Retinal pigment epithelial cell (primary cell): ENCODE results near the gene PBX1.

Experiments
- DNase-seq: peaks from one replicate; pipeline ENCODE4 v3.0.0-alpha.2; 2010; ENCODE audit warnings: low read depth
- H3K4me3 ChIP-seq: 2 replicates; pipeline ENCODE4 v1.5.1; 2011; ENCODE audit warnings: mild to moderate bottlenecking, low read length, control low read depth, moderate library complexity
- CTCF ChIP-seq: conservative IDR thresholded peaks from 2 replicates; pipeline ENCODE4 v1.5.1; 2011; ENCODE audit warnings: low read depth, low read length, control low read depth, inconsistent platforms

The PBX1 gene

GRCh38 chr1:164719676-164720439, 160.9 kb downstream of the PBX1 start:
- no peak for TF ChIP-seq CTCF
- DNase-seq, result no peak
- H3K4me3 ChIP-seq, result no peak overlapping the region

- H3K4me3 ChIP-seq, result no peak overlapping the region
- no peak for TF ChIP-seq CTCF
- DNase-seq, result no peak
Measured at GRCh38 chr1:164720440-164721227, 161.7 kb downstream of the PBX1 start.

GRCh38 chr1:164721228-164721496, 162.2 kb downstream of the PBX1 start:
- TF ChIP-seq CTCF, result no peak
- no peak overlapping the region for H3K4me3 ChIP-seq
- no peak for DNase-seq

- H3K4me3 ChIP-seq, result no peak overlapping the region
- no peak for TF ChIP-seq CTCF
Measured at GRCh38 chr1:164723296-164723798, 164.4 kb downstream of the PBX1 start.

GRCh38 chr1:164725401-164725800, 166.4 kb downstream of the PBX1 start:
- H3K4me3 ChIP-seq, result no peak overlapping the region
- DNase-seq, result no peak
- no peak for TF ChIP-seq CTCF

More at GRCh38 chr1:164723296-164723798, 164.4 kb downstream of the PBX1 start:
- no peak for DNase-seq

GRCh38 chr1:164726235-164726634, 167.3 kb downstream of the PBX1 start:
- DNase-seq, result no peak
- TF ChIP-seq CTCF, result no peak
- H3K4me3 ChIP-seq, result no peak overlapping the region
